K562 (cell line): Measurements from ENCODE around the gene CTRL. TPM values are rescaled to one million over a fixed set of nuclear protein-coding genes. Genes with fewer than 3 reads are reported as not detected.
A peak's percentile ranks its signal among the peaks of the same experiment; 100 is the strongest.

ENCODE experiments used
- ATAC-seq: fragments of 200-7000 bp; cut with Tn5 transposase; 3 replicates; pipeline ENCODE4 v1.9.1; 2020; ENCODE audit warnings: moderate library complexity
- BruUV-seq: library from RNA; stranded (reverse); fragments of 400-500 nt; replicated peaks from 2 replicates; lab custom pipeline; 2021; lab: Mats Ljungman, UMichigan
- CTCF ChIA-PET: fragments of 300-600 bp; formaldehyde crosslinking; extraction: SDS; loops from one replicate; lab custom pipeline; 2021; ENCODE audit warnings: low intra/inter-chr PET ratio; lab: Yijun Ruan, JAX
- POLR2A ChIA-PET: fragments of 300-600, 350-650 bp; sonication (Branson Sonifier 250); formaldehyde crosslinking; extraction: SDS; loops from one replicate; lab custom pipeline; 2021; ENCODE audit warnings: antibody characterized with exemption, inconsistent platforms; lab: Yijun Ruan, JAX
- DNase-seq, 4 experiments: peaks; one replicate each; pipeline versions ENCODE4 v3.0.0 to v3.0.0-alpha.2; 2011 to 2018; ENCODE audit warnings: low spot score in 3 of 4, mixed read lengths in 3 of 4; ENCODE audit errors: extremely low read depth in 1 of 4
- FAIRE-seq: peaks from 2 replicates; lab custom pipeline; 2011; peaks lifted over from hg19 to GRCh38; lab: Jason Lieb, UNC
- H2AFZ ChIP-seq: 2 replicates; pipeline ENCODE4 v1.6.0; 2011; ENCODE audit warnings: low read depth, low read length, control low read depth, inconsistent platforms
- H3K27ac ChIP-seq: fragments of 200-600 bp; 3 replicates; pipeline ENCODE4 v1.8.0; 2011; ENCODE audit warnings: low read depth, mild to moderate bottlenecking, control low read depth, inconsistent platforms, low read length, moderate library complexity, mixed read lengths; ENCODE audit errors: extremely low read depth
- H3K27me3 ChIP-seq, 2 experiments: fragments of 300-600 bp in 1 of 2; 2 replicates in 1 of 2; 3 replicates in 1 of 2; pipeline versions ENCODE4 v1.6.0 to v1.8.0; 2011; ENCODE audit warnings: inconsistent platforms in 2 of 2, low read length in 2 of 2, mild to moderate bottlenecking in 1 of 2, mixed read lengths in 1 of 2, moderate library complexity in 1 of 2; ENCODE audit not compliant: control insufficient read depth in 2 of 2, insufficient read depth in 2 of 2
- H3K36me3 ChIP-seq: fragments of 300-600 bp; 3 replicates; pipeline ENCODE4 v1.8.0; 2011; ENCODE audit warnings: mild to moderate bottlenecking, low read length, inconsistent platforms; ENCODE audit not compliant: control insufficient read depth, insufficient read depth
- H3K4me1 ChIP-seq, 2 experiments: fragments of 200-600 bp in 1 of 2; replicated peaks in 1 of 2; 2 replicates in 1 of 2; 3 replicates in 1 of 2; pipeline versions ENCODE4 v1.5.1 to v1.8.0; 2011; ENCODE audit warnings: inconsistent platforms in 2 of 2, low read length in 2 of 2, mild to moderate bottlenecking in 1 of 2, mixed read lengths in 1 of 2, moderate library complexity in 1 of 2; ENCODE audit not compliant: control insufficient read depth in 2 of 2, insufficient read depth in 2 of 2
- H3K4me2 ChIP-seq: 2 replicates; pipeline ENCODE4 v1.6.1; 2011; ENCODE audit warnings: low read length, control low read depth, inconsistent platforms, mixed read lengths; ENCODE audit not compliant: insufficient read depth
- H3K4me3 ChIP-seq: fragments of 200-600 bp; sonication (generic), shearing (Covaris generic); 2 replicates; pipeline ENCODE4 v1.5.1; 2016; ENCODE audit warnings: control low read depth, inconsistent platforms
- H3K79me2 ChIP-seq: fragments of 200-600 bp; 3 replicates; pipeline ENCODE4 v1.8.0; 2011; ENCODE audit warnings: low read length, inconsistent platforms; ENCODE audit not compliant: control insufficient read depth, insufficient read depth
- H3K9ac ChIP-seq, 2 experiments: 2 replicates each; pipeline versions ENCODE4 v1.6.0 to v1.6.1; 2011; ENCODE audit warnings: low read depth in 2 of 2, low read length in 2 of 2, control low read depth in 1 of 2, inconsistent platforms in 1 of 2, mild to moderate bottlenecking in 1 of 2, mixed read lengths in 1 of 2; ENCODE audit not compliant: insufficient read depth in 1 of 2
- H3K9me1 ChIP-seq: one replicate; pipeline ENCODE4 v1.6.0; 2011; ENCODE audit warnings: inconsistent platforms, mild to moderate bottlenecking, low read length, moderate library complexity; ENCODE audit not compliant: control insufficient read depth, insufficient read depth
- H3K9me3 ChIP-seq: replicated peaks from 2 replicates; pipeline ENCODE4 v1.5.1; 2011; ENCODE audit warnings: low read depth, low read length, inconsistent platforms; ENCODE audit not compliant: control insufficient read depth, insufficient read depth
- H4K20me1 ChIP-seq: replicated peaks from 2 replicates; pipeline ENCODE4 v1.6.1; 2011; ENCODE audit warnings: low read length, inconsistent platforms, mixed read lengths; ENCODE audit not compliant: control insufficient read depth, insufficient read depth
- ARHGAP35 ChIP-seq: fragments of 450-650 bp; IDR thresholded peaks from 2 replicates; pipeline ENCODE4 v1.6.1; 2018; ENCODE audit not compliant: partially characterized antibody
- ATF4 ChIP-seq: fragments of 450-650 bp; formaldehyde crosslinking; IDR thresholded peaks from 2 replicates; pipeline ENCODE4 v1.4.0; 2022; ENCODE audit warnings: mild to moderate bottlenecking, moderate library complexity
- CREM ChIP-seq: IDR thresholded peaks from 2 replicates; pipeline ENCODE4 v1.6.1; 2014; ENCODE audit warnings: antibody characterized with exemption, low read depth
- E2F6 ChIP-seq, 2 experiments: IDR thresholded peaks; 2 replicates each; pipeline ENCODE4 v1.6.1; 2011; ENCODE audit warnings: borderline replicate concordance in 1 of 2, control low read depth in 1 of 2, low read depth in 1 of 2, low read length in 1 of 2, mild to moderate bottlenecking in 1 of 2, mixed read lengths in 1 of 2, moderate library complexity in 1 of 2; ENCODE audit not compliant: insufficient read depth in 1 of 2, insufficient read length in 1 of 2, poor library complexity in 1 of 2, severe bottlenecking in 1 of 2; ENCODE audit errors: extremely low read depth in 1 of 2
- FOXK2 ChIP-seq, 2 experiments: fragments of 450-650 bp; IDR thresholded peaks in 1 of 2; conservative IDR thresholded peaks in 1 of 2; 2 replicates each; pipeline ENCODE4 v1.6.1; 2016; ENCODE audit warnings: low read depth in 2 of 2, mild to moderate bottlenecking in 1 of 2
- HNRNPL ChIP-seq: fragments of 200-400 bp; formaldehyde crosslinking; IDR thresholded peaks from 2 replicates; pipeline ENCODE4 v1.6.1; 2017; ENCODE audit warnings: low read depth, mild to moderate bottlenecking, low read length
- HSF4 ChIP-seq: fragments of 250-450 bp; sonication (Bioruptor Pico); IDR thresholded peaks from 2 replicates; pipeline ENCODE4 v2.1.2; 2022; ENCODE audit warnings: mild to moderate bottlenecking, moderate library complexity, borderline replicate concordance
- KLF10 ChIP-seq: fragments of 250-450 bp; sonication (Bioruptor Pico); IDR thresholded peaks from 2 replicates; pipeline ENCODE4 v1.6.1; 2021; ENCODE audit warnings: matching md5 sums
- LCOR ChIP-seq: sonication (generic); formaldehyde crosslinking; IDR thresholded peaks from 2 replicates; pipeline ENCODE4 v1.8.0; 2022; ENCODE audit warnings: mild to moderate bottlenecking, missing genetic modification reagents
- LEF1 ChIP-seq: fragments of 450-650 bp; IDR thresholded peaks from 2 replicates; pipeline ENCODE4 v1.6.1; 2016; ENCODE audit warnings: mild to moderate bottlenecking
- MBD2 ChIP-seq: sonication (generic); IDR thresholded peaks from 2 replicates; pipeline ENCODE4 v1.6.1; 2016; ENCODE audit warnings: low read depth, borderline replicate concordance
- MED1 ChIP-seq: sonication (generic); formaldehyde crosslinking; IDR thresholded peaks from 2 replicates; pipeline ENCODE4 v1.8.1; 2023; ENCODE audit warnings: missing genetic modification reagents, borderline replicate concordance
- NR2F6 ChIP-seq: fragments of 450-650 bp; formaldehyde crosslinking; IDR thresholded peaks from 2 replicates; pipeline ENCODE4 v1.4.0; 2020; ENCODE audit warnings: mild to moderate bottlenecking
- POLR2AphosphoS2 ChIP-seq: IDR thresholded peaks from 2 replicates; pipeline ENCODE4 v1.6.1; 2012; ENCODE audit warnings: low read length, improper control_type of control experiment
- PTRF ChIP-seq: fragments of 450-650 bp; IDR thresholded peaks from 2 replicates; pipeline ENCODE4 v1.6.1; 2016; ENCODE audit warnings: mild to moderate bottlenecking, missing genetic modification characterization, missing compliant biosample characterization
- UBTF ChIP-seq, 2 experiments: IDR thresholded peaks; 2 replicates each; pipeline ENCODE4 v1.6.1; 2012; ENCODE audit warnings: improper control_type of control experiment in 2 of 2, low read depth in 2 of 2, low read length in 2 of 2, borderline replicate concordance in 1 of 2
- ZBTB7A ChIP-seq: IDR thresholded peaks from 2 replicates; pipeline ENCODE4 v1.6.1; 2011; ENCODE audit warnings: low read depth, mild to moderate bottlenecking, low read length, moderate library complexity, borderline replicate concordance; ENCODE audit not compliant: control insufficient read depth
- ZNF561 ChIP-seq: fragments of 450-650 bp; formaldehyde crosslinking; conservative IDR thresholded peaks from 2 replicates; pipeline ENCODE4 v1.4.0; 2020; ENCODE audit warnings: mild to moderate bottlenecking, moderate library complexity
- ZNF77 ChIP-seq: fragments of 250-450 bp; sonication (Bioruptor Pico); IDR thresholded peaks from 2 replicates; pipeline ENCODE4 v1.5.0; 2020
- ZNF830 ChIP-seq: fragments of 250-450 bp; sonication (Bioruptor Pico); IDR thresholded peaks from 2 replicates; pipeline ENCODE4 v1.5.0; 2021; ENCODE audit warnings: mild to moderate bottlenecking
- WGBS: fragments of 100-300 bp; shearing (Covaris generic); methylation state at CpG from one replicate; pipeline ENCODE4 v1.1.6; 2016; ENCODE audit warnings: low coverage, mixed read lengths; ENCODE audit not compliant: insufficient coverage; ENCODE audit errors: missing lambda C conversion rate; 5-methylcytosine and 5-hydroxymethylcytosine counted together
- in situ Hi-C: fragments of 300-500 bp; cut with MboI; formaldehyde crosslinking; loops from 4 replicates; pipeline ENCODE4 v1.15.0; 2018; ENCODE audit warnings: inconsistent platforms, mixed read lengths
- intact Hi-C: fragments of 100-400 bp; cut with micrococcal nuclease; formaldehyde crosslinking; loops from 2 replicates; pipeline ENCODE4 v1.14.2; 2022
- polyA plus RNA-seq, 8 experiments: library from polyadenylated mRNA; depleted of rRNA in 4 of 8; stranded (reverse) in 5 of 8; unstranded in 3 of 8; fragments of >200 nt; fragmentation: Nextera tagmentation in 2 of 8; fragmentation: Illumina TruSeq in 1 of 8; extraction: Ambion mirVana in 2 of 8; extraction: Trizol in 1 of 8; gene quantifications; 2 replicates each; pipeline versions ENCODE4 v1.2.1 to v1.2.3, GENCODE V29; 2011 to 2014; ENCODE audit warnings: inconsistent platforms in 1 of 8, missing spikeins in 1 of 8
- total RNA-seq, 7 experiments: library from RNA; depleted of rRNA in 6 of 7; stranded (reverse); fragments of >200 nt in 6 of 7; fragmentation: Illumina TruSeq in 2 of 7; extraction: Trizol in 2 of 7; gene quantifications; 2 replicates each; pipeline versions ENCODE4 v1.2.1 to v1.2.3, GENCODE V29; 2011 to 2021; ENCODE audit warnings: low replicate concordance in 1 of 7

The CTRL gene
- total and polyA plus RNA-seq, 9 of the 15 experiments (the other 6 are each of a cell fraction or from before 2014, with no cell fraction given) = 1.4 to 5.6 (median 2.5) TPM

GRCh38 chr16:67935101-67935401 is 3.4 kb upstream of the CTRL start:
- no peak for FAIRE-seq
- 0 out of 2 replicates have a peak, but pooled peaks have one; percentile 47 for TF ChIP-seq ZNF830
- 0 out of 4 replicates have a peak, but pooled peaks of 1 of the 2 experiments have one; percentile 2 for TF ChIP-seq UBTF (IDR thresholded peaks at IDR 0.05; ENCODE audit: borderline replicate concordance in 1 of 2, low read depth in 2 of 2, low read length in 2 of 2)
- TF ChIP-seq POLR2AphosphoS2 = 0 out of 2 replicates have a peak, but pooled peaks have one; percentile 1
- TF ChIP-seq LCOR (CRISPR knock-in tag) = 0 out of 2 replicates have a peak, but pooled peaks have one; percentile 25
- 0 out of 2 replicates have a peak, but pooled peaks have one; percentile 18 for TF ChIP-seq MED1 (CRISPR knock-in tag)
- no peak for TF ChIP-seq CREM
- TF ChIP-seq MBD2 = no peak
- TF ChIP-seq ATF4 (CRISPR knock-in tag) = no peak
- peak; percentile 35; the same call in 1 of the 2 replicates for TF ChIP-seq ZBTB7A
- TF ChIP-seq E2F6 (IDR thresholded peaks at IDR 0.05; ENCODE audit: borderline replicate concordance in 1 of 2, extremely low read depth in 1 of 2, insufficient read depth in 1 of 2, insufficient read length in 1 of 2, low read depth in 1 of 2, low read length in 1 of 2, poor library complexity in 1 of 2, severe bottlenecking in 1 of 2) = no peak
- no peak for TF ChIP-seq HSF4 (CRISPR knock-in tag)
- TF ChIP-seq NR2F6 (CRISPR knock-in tag) = no peak
- TF ChIP-seq KLF10 (CRISPR knock-in tag) = no peak
- no peak for TF ChIP-seq FOXK2 (conservative IDR thresholded peaks at IDR 0.05 in 1 of 2, IDR thresholded peaks at IDR 0.05 in 1 of 2; ENCODE audit: low read depth in 2 of 2)
- no peak for TF ChIP-seq LEF1
- no peak for TF ChIP-seq ZNF561 (CRISPR knock-in tag)
- TF ChIP-seq HNRNPL = no peak
- no peak for TF ChIP-seq PTRF (tag)
- TF ChIP-seq ZNF77 = peak; percentile 18; the same call in 1 of the 2 replicates
- no peak for TF ChIP-seq ARHGAP35

More at GRCh38 chr16:67935101-67935401, 3.4 kb upstream of the CTRL start:
- 2% methylated on average over 13 of the region's 13 CpGs for WGBS
- intact Hi-C loops = loop anchor here (5.0 to 10.0 kb wide), 2 partner anchors 107 to 410 kb away; partner anchors contain the start of gene RIPOR1
- BruUV-seq = no TSS peak
- Histone ChIP-seq H3K79me2 (peaks cover 42% of the 10 kb centered on the region), H3K9me3 (no peaks in the 10 kb centered on the region), H3K9me1 (no peaks in the 10 kb centered on the region), H3K27me3 (no peaks in the 10 kb centered on the region), H3K4me3 (peak overlapping the region; percentile 85), H3K36me3 (peaks cover 28% of the 10 kb centered on the region; the same call in 2 of the 3 replicates), H4K20me1 (no peaks in the 10 kb centered on the region; the same call in 1 of the 2 replicates), H2AFZ (peak overlapping the region; percentile 95), H3K4me2 (peak overlapping the region; percentile 99), H3K27ac (peak overlapping the region; percentile 66), H3K9ac (peak overlapping the region; percentile 90 to 98), H3K4me1 (peaks cover 17 to 70% of the 10 kb centered on the region in 2 experiments)
- ChIA-PET POLR2A (interaction anchor here (0.5 to 1.7 kb wide), 21 partner anchors 9 to 379 kb away, joined by 3 to 8 read pairs (median 3); partner anchors contain the start of gene LCAT), CTCF (no interaction called here)
- no peak for DNase-seq
- ATAC-seq = peak; percentile 4
- in situ Hi-C loops = no loop called here
